Vagina (tissue), 2 donors: ENCODE data around the gene EPC1. TPM values are rescaled to one million over a fixed set of nuclear protein-coding genes. Genes with fewer than 3 reads are reported as not detected.

Experiments used
- DNase-seq, 2 donors: peaks; one replicate each; pipeline ENCODE4 v3.0.0-alpha.2; 2017; ENCODE audit errors: extremely low spot score in 2 of 2
- H3K27ac ChIP-seq: fragments of 200-600 bp; sonication (generic); one replicate; pipeline ENCODE4 v1.5.1; 2019
- H3K27me3 ChIP-seq: fragments of 200-600 bp; sonication (generic); one replicate; pipeline ENCODE4 v1.5.1; 2019
- H3K36me3 ChIP-seq, 2 donors: fragments of 200-600 bp; sonication (generic); one replicate each; pipeline ENCODE4 v1.5.1; 2017 to 2019
- H3K4me1 ChIP-seq: fragments of 200-600 bp; sonication (generic); one replicate; pipeline ENCODE4 v1.5.1; 2019
- H3K4me3 ChIP-seq, 2 donors: fragments of 200-600 bp; sonication (generic); 1 replicate in 1 of 2; 2 replicates in 1 of 2; pipeline ENCODE4 v1.5.1; 2016 to 2019
- H3K9me3 ChIP-seq: fragments of 200-600 bp; sonication (generic); one replicate; pipeline ENCODE4 v1.5.1; 2019
- CTCF ChIP-seq, 3 experiments: fragments of 450-650 bp in 2 of 3; fragments of 200-600 bp in 1 of 3; sonication (generic) in 1 of 3; IDR thresholded peaks; one replicate each; pipeline ENCODE4 v1.5.1; 2017 to 2019; ENCODE audit warnings: antibody characterized with exemption in 3 of 3, mild to moderate bottlenecking in 2 of 3, moderate library complexity in 2 of 3
- POLR2A ChIP-seq, 2 donors: fragments of 450-650 bp; IDR thresholded peaks; one replicate each; pipeline ENCODE4 v1.6.1; 2017; ENCODE audit warnings: antibody characterized with exemption in 2 of 2, mild to moderate bottlenecking in 2 of 2, moderate library complexity in 2 of 2
- POLR2AphosphoS5 ChIP-seq, 2 donors: sonication (generic); formaldehyde crosslinking; IDR thresholded peaks; one replicate each; pipeline ENCODE4 v1.9.0; 2017; ENCODE audit warnings: antibody characterized with exemption in 2 of 2, mild to moderate bottlenecking in 2 of 2, low read depth in 1 of 2; ENCODE audit not compliant: insufficient read depth in 1 of 2
- intact Hi-C: fragments of 100-400 bp; cut with DNase I; formaldehyde crosslinking; loops from one replicate; pipeline ENCODE4 v1.15.1; 2023
- total RNA-seq: library from RNA; depleted of rRNA; stranded (reverse); fragments of >200 nt; gene quantifications from one replicate; pipeline ENCODE4 v1.2.3, GENCODE V29; 2016

EPC1 gene
- total RNA-seq, 1 donor from 2014 or later, result 54.5 TPM

- H3K4me3 ChIP-seq, result no peak overlapping the region
- intact Hi-C loops, result loop anchor here (10.0 kb wide), 1 partner anchor 86 kb away; no protein-coding TSS in a partner anchor
- TF ChIP-seq CTCF (IDR thresholded peaks at IDR 0.05) (no peak), POLR2A (IDR thresholded peaks at IDR 0.05) (no peak), POLR2AphosphoS5 (IDR thresholded peaks at IDR 0.05; ENCODE audit: insufficient read depth in 1 of 2, low read depth in 1 of 2) (no peak)
- H3K27me3 ChIP-seq, result no peaks in the 10 kb centered on the region
- no peak overlapping the region for H3K27ac ChIP-seq
- peaks cover 94% of the 10 kb centered on the region for H3K4me1 ChIP-seq
- no peaks in the 10 kb centered on the region for H3K36me3 ChIP-seq
- DNase-seq, result no peak
- no peaks in the 10 kb centered on the region for H3K9me3 ChIP-seq
These were observed 6.3 kb downstream of the EPC1 start for GRCh38 chr10:32340596-32341180.

GRCh38 chr10:32338262-32338661 lies 8.7 kb downstream of the EPC1 start:
- Histone ChIP-seq H3K27ac (no peak overlapping the region), H3K9me3 (no peaks in the 10 kb centered on the region), H3K4me1 (peaks cover 100% of the 10 kb centered on the region), H3K36me3 (no peaks in the 10 kb centered on the region), H3K4me3 (no peak overlapping the region), H3K27me3 (no peaks in the 10 kb centered on the region)
- TF ChIP-seq POLR2AphosphoS5 (IDR thresholded peaks at IDR 0.05; ENCODE audit: insufficient read depth in 1 of 2, low read depth in 1 of 2), result no peak
- no peak for TF ChIP-seq POLR2A (IDR thresholded peaks at IDR 0.05)
- TF ChIP-seq CTCF (IDR thresholded peaks at IDR 0.05), result no peak
- no peak for DNase-seq
- intact Hi-C loops, result no loop called here

- H3K27me3 ChIP-seq, result no peaks in the 10 kb centered on the region
- intact Hi-C loops, result no loop called here
- no peak for TF ChIP-seq CTCF (IDR thresholded peaks at IDR 0.05)
- TF ChIP-seq POLR2AphosphoS5 (IDR thresholded peaks at IDR 0.05; ENCODE audit: insufficient read depth in 1 of 2, low read depth in 1 of 2), result no peak
- no peak for TF ChIP-seq POLR2A (IDR thresholded peaks at IDR 0.05)
- no peaks in the 10 kb centered on the region for H3K36me3 ChIP-seq
- no peak overlapping the region for H3K27ac ChIP-seq
- H3K4me1 ChIP-seq, result peaks cover 100% of the 10 kb centered on the region
- no peaks in the 10 kb centered on the region for H3K9me3 ChIP-seq
- DNase-seq, result no peak
- H3K4me3 ChIP-seq, result no peak overlapping the region
These were observed 9.6 kb downstream of the EPC1 start for GRCh38 chr10:32337350-32337749.

- Histone ChIP-seq H3K4me3 (no peak overlapping the region), H3K27me3 (no peaks in the 10 kb centered on the region), H3K27ac (no peak overlapping the region), H3K4me1 (peaks cover 100% of the 10 kb centered on the region), H3K9me3 (no peaks in the 10 kb centered on the region), H3K36me3 (no peaks in the 10 kb centered on the region)
- intact Hi-C loops, result no loop called here
- no peak for DNase-seq
- TF ChIP-seq CTCF (IDR thresholded peaks at IDR 0.05) (no peak), POLR2A (IDR thresholded peaks at IDR 0.05) (no peak), POLR2AphosphoS5 (IDR thresholded peaks at IDR 0.05; ENCODE audit: insufficient read depth in 1 of 2, low read depth in 1 of 2) (no peak)
These were observed 13.1 kb downstream of the EPC1 start for GRCh38 chr10:32333849-32334248.

GRCh38 chr10:32332299-32332750 lies 14.6 kb downstream of the EPC1 start:
- intact Hi-C loops, result no loop called here
- DNase-seq, result no peak
- H3K27me3 ChIP-seq, result no peaks in the 10 kb centered on the region
- peaks cover 99% of the 10 kb centered on the region for H3K4me1 ChIP-seq
- H3K4me3 ChIP-seq, result peak overlapping the region in 1 of 2 donors; percentile 15
- H3K36me3 ChIP-seq, result no peaks in the 10 kb centered on the region
- H3K9me3 ChIP-seq, result no peaks in the 10 kb centered on the region
- TF ChIP-seq POLR2A (IDR thresholded peaks at IDR 0.05), result no peak
- H3K27ac ChIP-seq, result no peak overlapping the region
